Stimulated activated CD8-positive, alpha-beta memory T cell treated with anti-CD3 and anti-CD28 coated beads, Interleukin-7, amount 100 ng/mL, for 4 hours (primary cell): ENCODE results near the gene NUP210L.
"Not testable (repeated sequence)": the region's sequence is repeated elsewhere in the genome, so short reads cannot be mapped to it uniquely, and the experiment has no call there.

ENCODE experiments used
- DNase-seq, 2 donors: peaks; one replicate each; pipeline ENCODE4 v3.0.0-alpha.2; 2020; ENCODE audit warnings: low read depth in 2 of 2

Gene NUP210L

GRCh38 chr1:154097873-154098272, 57.0 kb downstream of the NUP210L start:
- DNase-seq: no peak

- no peak for DNase-seq
These were observed 59.3 kb downstream of the NUP210L start for GRCh38 chr1:154095456-154096060.

GRCh38 chr1:154094411-154094810, 60.5 kb downstream of the NUP210L start:
- DNase-seq: no peak

GRCh38 chr1:154093699-154094098, 61.2 kb downstream of the NUP210L start:
- no peak for DNase-seq

- no peak for DNase-seq
These were observed 63.2 kb downstream of the NUP210L start for GRCh38 chr1:154091706-154092105.

GRCh38 chr1:154087574-154087973, 67.3 kb downstream of the NUP210L start:
- no peak for DNase-seq

GRCh38 chr1:154083057-154083456, 71.8 kb downstream of the NUP210L start:
- DNase-seq: not testable (repeated sequence)

- no peak for DNase-seq
These were observed 73.3 kb downstream of the NUP210L start for GRCh38 chr1:154081386-154082126.

- no peak for DNase-seq
These were observed 78.5 kb downstream of the NUP210L start for GRCh38 chr1:154076413-154076812.

- no peak for DNase-seq
These were observed 79.1 kb downstream of the NUP210L start for GRCh38 chr1:154075746-154076145.

GRCh38 chr1:154062309-154062708, 92.6 kb downstream of the NUP210L start:
- DNase-seq: no peak

GRCh38 chr1:154047436-154047835, 107.4 kb downstream of the NUP210L start:
- not testable (repeated sequence) for DNase-seq

GRCh38 chr1:154033697-154034096, 121.2 kb downstream of the NUP210L start:
- DNase-seq: not testable (repeated sequence)

GRCh38 chr1:154019940-154020339, 134.9 kb downstream of the NUP210L start:
- no peak for DNase-seq

- no peak for DNase-seq
These were observed 135.6 kb downstream of the NUP210L start for GRCh38 chr1:154019269-154019668.

GRCh38 chr1:154014154-154014907, 140.5 kb downstream of the NUP210L start:
- DNase-seq: no peak

GRCh38 chr1:154012543-154012942, 142.3 kb downstream of the NUP210L start:
- not testable (repeated sequence) for DNase-seq

- no peak for DNase-seq
These were observed 142.7 kb downstream of the NUP210L start for GRCh38 chr1:154012129-154012528.

GRCh38 chr1:154006136-154006535, 148.7 kb downstream of the NUP210L start:
- DNase-seq: no peak

GRCh38 chr1:154000420-154000819, 154.5 kb downstream of the NUP210L start:
- no peak for DNase-seq

GRCh38 chr1:153996882-153997281, 158.0 kb downstream of the NUP210L start:
- not testable (repeated sequence) for DNase-seq

GRCh38 chr1:153995640-153996039, 159.2 kb downstream of the NUP210L start:
- no peak for DNase-seq

- no peak for DNase-seq
These were observed 159.7 kb downstream of the NUP210L start for GRCh38 chr1:153995202-153995601.
